Body of pancreas (tissue), 4 donors: Measurements from ENCODE around the gene ATP5MC3.

Experiments used
- CTCF ChIP-seq, 7 experiments: fragments of 450-650 bp in 4 of 7; fragments of 200-600 bp in 3 of 7; sonication (generic) in 3 of 7; IDR thresholded peaks; one replicate each; pipeline ENCODE4 v1.5.1; 2016 to 2019; ENCODE audit warnings: antibody characterized with exemption in 7 of 7
- POLR2A ChIP-seq, 3 donors: fragments of 450-650 bp; IDR thresholded peaks; one replicate each; pipeline ENCODE4 v1.6.1; 2016; ENCODE audit warnings: antibody characterized with exemption in 3 of 3, mild to moderate bottlenecking in 2 of 3

GRCh38 chr2:175228179-175228578, 46.7 kb upstream of the ATP5MC3 start:
- TF ChIP-seq CTCF (IDR thresholded peaks at IDR 0.05): no peak
- no peak for TF ChIP-seq POLR2A (IDR thresholded peaks at IDR 0.05)
